Peyer's patch (tissue), 4 donors: ENCODE data around the gene PPIL6. TPM values are rescaled to one million over a fixed set of nuclear protein-coding genes. Genes with fewer than 3 reads are reported as not detected.
A peak's percentile ranks its signal among the peaks of the same experiment; 100 is the strongest.

Source experiments
- DNase-seq, 3 donors: peaks; one replicate each; pipeline ENCODE4 v3.0.0-alpha.2; 2017 to 2019
- H3K27ac ChIP-seq, 4 donors: fragments of 200-600 bp; sonication (generic); one replicate each; pipeline ENCODE4 v1.5.1; 2016 to 2019
- H3K27me3 ChIP-seq, 2 donors: fragments of 200-600 bp; sonication (generic); one replicate each; pipeline ENCODE4 v1.5.1; 2019
- H3K36me3 ChIP-seq, 3 donors: fragments of 200-600 bp; sonication (generic); one replicate each; pipeline ENCODE4 v1.5.1; 2016 to 2019
- H3K4me1 ChIP-seq, 4 donors: fragments of 200-600 bp; sonication (generic); one replicate each; pipeline ENCODE4 v1.5.1; 2016 to 2019
- H3K4me3 ChIP-seq, 4 donors: fragments of 200-600 bp; sonication (generic); 1 replicate in 3 of 4; 2 replicates in 1 of 4; pipeline ENCODE4 v1.5.1; 2016 to 2019; ENCODE audit warnings: mild to moderate bottlenecking in 1 of 4
- H3K9me3 ChIP-seq, 4 donors: fragments of 200-600 bp; sonication (generic); one replicate each; pipeline ENCODE4 v1.5.1; 2016 to 2019; ENCODE audit warnings: mild to moderate bottlenecking in 1 of 4
- POLR2A ChIP-seq, 2 donors: fragments of 450-650 bp; IDR thresholded peaks; one replicate each; pipeline ENCODE4 v1.5.1; 2017; ENCODE audit warnings: antibody characterized with exemption in 2 of 2, mild to moderate bottlenecking in 2 of 2, moderate library complexity in 2 of 2
- total RNA-seq, 4 donors: library from RNA; depleted of rRNA; stranded (reverse); fragments of >200 nt; gene quantifications; one replicate each; pipeline ENCODE4 v1.1.0, GENCODE V29; 2016
- TF ChIP-seq, protein P1 (sequence below), 6 experiments: fragments of 450-650 bp in 4 of 6; fragments of 200-600 bp in 2 of 6; sonication (generic) in 1 of 6; IDR thresholded peaks; one replicate each; pipeline ENCODE4 v1.5.1; 2017 to 2019; ENCODE audit warnings: antibody characterized with exemption in 6 of 6, mild to moderate bottlenecking in 3 of 6, moderate library complexity in 1 of 6

PPIL6 gene
- total RNA-seq, 4 donors from 2014 or later, result 0.27 to 0.53 TPM; not detected in 2

DNA sequence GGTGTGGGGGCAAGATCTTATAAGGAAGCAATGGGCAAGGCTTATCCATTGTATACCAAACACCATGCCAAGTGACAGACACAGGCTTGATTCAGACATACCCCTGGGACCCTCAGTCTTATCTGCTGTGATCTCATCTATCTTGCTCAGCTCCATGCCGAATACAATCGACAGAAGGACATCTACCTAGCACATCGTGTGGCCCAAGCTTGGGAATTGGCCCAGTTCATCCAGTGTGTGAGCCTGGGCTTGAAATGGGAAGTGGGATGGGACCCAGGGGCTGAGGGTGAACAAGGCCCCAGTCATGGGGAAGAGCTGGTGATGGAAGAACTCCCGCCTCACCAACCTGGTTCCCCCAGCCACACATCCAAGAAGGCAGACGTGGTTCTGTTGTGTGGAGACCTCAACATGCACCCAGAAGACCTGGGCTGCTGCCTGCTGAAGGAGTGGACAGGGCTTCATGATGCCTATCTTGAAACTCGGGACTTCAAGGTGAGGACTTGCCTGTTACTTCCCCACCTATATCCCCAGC, 2.0 kb upstream of the PPIL6 start:
- Histone ChIP-seq H3K27ac (no peak overlapping the region), H3K27me3 (no peaks in the 10 kb centered on the region), H3K9me3 (no peaks in the 10 kb centered on the region), H3K4me1 (peaks cover 0 to 24% (median 0%) of the 10 kb centered on the region in 4 donors), H3K4me3 (no peak overlapping the region), H3K36me3 (peaks cover 0 to 43% (median 0%) of the 10 kb centered on the region in 3 donors)
- no peak for TF ChIP-seq POLR2A (IDR thresholded peaks at IDR 0.05)
- TF ChIP-seq, protein P1, sequence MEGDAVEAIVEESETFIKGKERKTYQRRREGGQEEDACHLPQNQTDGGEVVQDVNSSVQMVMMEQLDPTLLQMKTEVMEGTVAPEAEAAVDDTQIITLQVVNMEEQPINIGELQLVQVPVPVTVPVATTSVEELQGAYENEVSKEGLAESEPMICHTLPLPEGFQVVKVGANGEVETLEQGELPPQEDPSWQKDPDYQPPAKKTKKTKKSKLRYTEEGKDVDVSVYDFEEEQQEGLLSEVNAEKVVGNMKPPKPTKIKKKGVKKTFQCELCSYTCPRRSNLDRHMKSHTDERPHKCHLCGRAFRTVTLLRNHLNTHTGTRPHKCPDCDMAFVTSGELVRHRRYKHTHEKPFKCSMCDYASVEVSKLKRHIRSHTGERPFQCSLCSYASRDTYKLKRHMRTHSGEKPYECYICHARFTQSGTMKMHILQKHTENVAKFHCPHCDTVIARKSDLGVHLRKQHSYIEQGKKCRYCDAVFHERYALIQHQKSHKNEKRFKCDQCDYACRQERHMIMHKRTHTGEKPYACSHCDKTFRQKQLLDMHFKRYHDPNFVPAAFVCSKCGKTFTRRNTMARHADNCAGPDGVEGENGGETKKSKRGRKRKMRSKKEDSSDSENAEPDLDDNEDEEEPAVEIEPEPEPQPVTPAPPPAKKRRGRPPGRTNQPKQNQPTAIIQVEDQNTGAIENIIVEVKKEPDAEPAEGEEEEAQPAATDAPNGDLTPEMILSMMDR (IDR thresholded peaks at IDR 0.05), result no peak
- DNase-seq, result no peak

DNA sequence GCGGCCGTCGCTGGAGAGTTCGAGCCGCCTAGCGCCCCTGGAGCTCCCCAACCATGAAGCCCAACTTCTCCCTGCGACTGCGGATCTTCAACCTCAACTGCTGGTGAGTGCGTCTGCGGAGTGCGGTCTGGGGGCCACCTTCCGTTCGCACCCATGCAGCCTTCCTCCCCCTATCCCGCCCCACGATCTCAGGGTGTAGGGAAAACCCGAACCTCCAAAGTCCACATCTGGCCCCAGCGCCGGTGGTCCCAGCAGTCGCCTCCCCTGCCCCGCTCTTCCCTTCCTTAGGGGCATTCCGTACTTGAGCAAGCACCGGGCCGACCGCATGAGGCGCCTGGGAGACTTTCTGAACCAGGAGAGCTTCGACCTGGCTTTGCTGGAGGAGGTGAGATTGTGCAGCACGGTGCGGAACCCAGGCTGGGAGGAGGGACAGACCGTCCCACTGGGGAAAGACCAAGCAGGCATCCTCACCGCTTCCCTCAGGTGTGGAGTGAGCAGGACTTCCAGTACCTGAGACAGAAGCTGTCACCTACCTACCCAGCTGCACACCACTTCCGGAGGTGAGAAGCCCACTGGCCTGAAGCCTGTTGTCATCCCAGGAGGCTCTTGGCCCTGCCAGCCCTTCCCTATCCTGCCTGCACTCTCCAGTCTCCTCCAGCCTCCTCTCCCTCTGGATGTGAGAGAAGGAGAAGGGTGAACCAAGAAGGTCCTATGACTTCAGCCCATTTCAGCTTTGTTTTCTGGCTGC, 815 bp upstream of the PPIL6 start:
- no peak for TF ChIP-seq POLR2A (IDR thresholded peaks at IDR 0.05)
- TF ChIP-seq, protein P1 (IDR thresholded peaks at IDR 0.05), result peak in 2 of 6 experiments; percentile 30 to 33
- Histone ChIP-seq H3K4me1 (peaks cover 0 to 24% (median 0%) of the 10 kb centered on the region in 4 donors), H3K4me3 (peak overlapping the region; percentile 55 to 94 (median 88)), H3K27me3 (no peaks in the 10 kb centered on the region), H3K27ac (peak overlapping the region; percentile 78 to 95 (median 88)), H3K36me3 (peaks cover 0 to 33% (median 0%) of the 10 kb centered on the region in 3 donors), H3K9me3 (no peaks in the 10 kb centered on the region)
- DNase-seq, result peak; percentile 58 to 79 (median 75)

DNA sequence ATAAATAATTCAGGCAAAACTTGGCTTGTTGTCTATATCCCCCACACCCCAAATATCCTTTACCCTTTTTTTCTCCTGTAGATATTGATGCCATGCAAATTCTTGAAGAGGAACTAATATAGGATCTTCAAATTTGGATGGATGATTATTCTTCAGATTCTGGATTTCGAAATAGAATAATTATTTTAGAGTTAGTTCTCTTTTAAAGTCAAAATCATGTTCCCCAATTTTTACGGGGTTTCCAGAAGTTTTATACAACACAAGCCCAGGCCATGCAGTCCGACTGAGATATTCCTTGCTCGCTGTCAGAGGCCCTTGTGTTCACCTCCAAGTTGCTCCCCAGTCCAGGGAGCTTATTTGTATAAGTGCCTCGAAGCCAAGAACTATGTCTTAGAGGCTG, 4.4 kb downstream of the PPIL6 start:
- Histone ChIP-seq H3K4me1 (peaks cover 0 to 10% (median 0%) of the 10 kb centered on the region in 4 donors), H3K27me3 (no peaks in the 10 kb centered on the region), H3K9me3 (no peaks in the 10 kb centered on the region), H3K4me3 (no peak overlapping the region), H3K36me3 (no peaks in the 10 kb centered on the region), H3K27ac (no peak overlapping the region)
- no peak for TF ChIP-seq POLR2A (IDR thresholded peaks at IDR 0.05)
- TF ChIP-seq, protein P1 (IDR thresholded peaks at IDR 0.05), result no peak
- no peak for DNase-seq

DNA sequence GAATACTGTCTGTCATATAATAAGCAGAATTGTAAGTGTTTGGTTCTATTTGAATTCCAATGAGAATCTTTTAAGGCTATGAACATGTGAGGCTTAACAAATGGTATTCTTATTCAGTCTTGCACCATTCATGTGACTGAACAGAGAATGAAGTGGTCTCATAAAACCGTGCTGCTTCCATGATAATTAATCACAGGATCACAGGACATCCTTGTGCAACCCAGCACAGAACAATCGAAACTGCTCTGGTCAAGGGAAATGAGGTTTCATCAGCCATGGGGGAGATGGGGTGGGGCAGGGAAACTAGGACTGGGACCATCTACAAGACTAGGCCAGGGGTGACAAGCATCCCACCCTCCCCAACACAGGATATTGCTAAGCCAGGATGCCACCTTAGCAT, 6.0 kb downstream of the PPIL6 start:
- DNase-seq, result no peak
- Histone ChIP-seq H3K36me3 (no peaks in the 10 kb centered on the region), H3K27me3 (no peaks in the 10 kb centered on the region), H3K27ac (no peak overlapping the region), H3K4me1 (peaks cover 0 to 7% (median 0%) of the 10 kb centered on the region in 4 donors), H3K4me3 (no peak overlapping the region), H3K9me3 (no peaks in the 10 kb centered on the region)
- TF ChIP-seq, protein P1 (IDR thresholded peaks at IDR 0.05), result no peak
- TF ChIP-seq POLR2A (IDR thresholded peaks at IDR 0.05), result no peak

DNA sequence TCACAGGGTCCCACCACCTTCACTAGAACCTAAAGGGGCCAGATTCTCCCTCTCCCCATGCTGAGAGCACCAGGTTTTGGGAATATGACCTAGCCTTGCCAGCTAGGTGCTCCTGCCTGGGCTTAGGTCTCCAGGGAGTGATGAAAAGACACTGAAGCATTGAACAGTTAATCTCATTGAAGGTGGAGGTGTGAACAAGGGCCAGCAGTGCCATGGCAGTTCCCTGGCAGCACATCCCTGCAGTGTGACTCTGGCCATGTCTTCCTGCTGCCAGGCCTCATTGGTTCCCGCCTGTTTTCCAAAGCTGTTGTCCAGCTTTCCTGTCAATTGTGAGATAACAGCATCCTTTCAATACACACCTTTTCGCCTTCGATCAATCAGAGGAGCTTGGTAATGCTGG, 10.9 kb downstream of the PPIL6 start:
- no peaks in the 10 kb centered on the region for H3K36me3 ChIP-seq
- no peak for DNase-seq
- H3K27ac ChIP-seq, result no peak overlapping the region
- H3K4me1 ChIP-seq, result no peaks in the 10 kb centered on the region
- H3K27me3 ChIP-seq, result no peaks in the 10 kb centered on the region
- no peaks in the 10 kb centered on the region for H3K9me3 ChIP-seq
- TF ChIP-seq POLR2A (IDR thresholded peaks at IDR 0.05), result no peak
- TF ChIP-seq, protein P1 (IDR thresholded peaks at IDR 0.05), result no peak
- H3K4me3 ChIP-seq, result no peak overlapping the region
